ENCODE results near the gene HELQ.
"Not testable (repeated sequence)": the region's sequence is repeated elsewhere in the genome, so short reads cannot be mapped to it uniquely, and the experiment has no call there.

Gene HELQ, protein sequence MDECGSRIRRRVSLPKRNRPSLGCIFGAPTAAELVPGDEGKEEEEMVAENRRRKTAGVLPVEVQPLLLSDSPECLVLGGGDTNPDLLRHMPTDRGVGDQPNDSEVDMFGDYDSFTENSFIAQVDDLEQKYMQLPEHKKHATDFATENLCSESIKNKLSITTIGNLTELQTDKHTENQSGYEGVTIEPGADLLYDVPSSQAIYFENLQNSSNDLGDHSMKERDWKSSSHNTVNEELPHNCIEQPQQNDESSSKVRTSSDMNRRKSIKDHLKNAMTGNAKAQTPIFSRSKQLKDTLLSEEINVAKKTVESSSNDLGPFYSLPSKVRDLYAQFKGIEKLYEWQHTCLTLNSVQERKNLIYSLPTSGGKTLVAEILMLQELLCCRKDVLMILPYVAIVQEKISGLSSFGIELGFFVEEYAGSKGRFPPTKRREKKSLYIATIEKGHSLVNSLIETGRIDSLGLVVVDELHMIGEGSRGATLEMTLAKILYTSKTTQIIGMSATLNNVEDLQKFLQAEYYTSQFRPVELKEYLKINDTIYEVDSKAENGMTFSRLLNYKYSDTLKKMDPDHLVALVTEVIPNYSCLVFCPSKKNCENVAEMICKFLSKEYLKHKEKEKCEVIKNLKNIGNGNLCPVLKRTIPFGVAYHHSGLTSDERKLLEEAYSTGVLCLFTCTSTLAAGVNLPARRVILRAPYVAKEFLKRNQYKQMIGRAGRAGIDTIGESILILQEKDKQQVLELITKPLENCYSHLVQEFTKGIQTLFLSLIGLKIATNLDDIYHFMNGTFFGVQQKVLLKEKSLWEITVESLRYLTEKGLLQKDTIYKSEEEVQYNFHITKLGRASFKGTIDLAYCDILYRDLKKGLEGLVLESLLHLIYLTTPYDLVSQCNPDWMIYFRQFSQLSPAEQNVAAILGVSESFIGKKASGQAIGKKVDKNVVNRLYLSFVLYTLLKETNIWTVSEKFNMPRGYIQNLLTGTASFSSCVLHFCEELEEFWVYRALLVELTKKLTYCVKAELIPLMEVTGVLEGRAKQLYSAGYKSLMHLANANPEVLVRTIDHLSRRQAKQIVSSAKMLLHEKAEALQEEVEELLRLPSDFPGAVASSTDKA

DNA sequence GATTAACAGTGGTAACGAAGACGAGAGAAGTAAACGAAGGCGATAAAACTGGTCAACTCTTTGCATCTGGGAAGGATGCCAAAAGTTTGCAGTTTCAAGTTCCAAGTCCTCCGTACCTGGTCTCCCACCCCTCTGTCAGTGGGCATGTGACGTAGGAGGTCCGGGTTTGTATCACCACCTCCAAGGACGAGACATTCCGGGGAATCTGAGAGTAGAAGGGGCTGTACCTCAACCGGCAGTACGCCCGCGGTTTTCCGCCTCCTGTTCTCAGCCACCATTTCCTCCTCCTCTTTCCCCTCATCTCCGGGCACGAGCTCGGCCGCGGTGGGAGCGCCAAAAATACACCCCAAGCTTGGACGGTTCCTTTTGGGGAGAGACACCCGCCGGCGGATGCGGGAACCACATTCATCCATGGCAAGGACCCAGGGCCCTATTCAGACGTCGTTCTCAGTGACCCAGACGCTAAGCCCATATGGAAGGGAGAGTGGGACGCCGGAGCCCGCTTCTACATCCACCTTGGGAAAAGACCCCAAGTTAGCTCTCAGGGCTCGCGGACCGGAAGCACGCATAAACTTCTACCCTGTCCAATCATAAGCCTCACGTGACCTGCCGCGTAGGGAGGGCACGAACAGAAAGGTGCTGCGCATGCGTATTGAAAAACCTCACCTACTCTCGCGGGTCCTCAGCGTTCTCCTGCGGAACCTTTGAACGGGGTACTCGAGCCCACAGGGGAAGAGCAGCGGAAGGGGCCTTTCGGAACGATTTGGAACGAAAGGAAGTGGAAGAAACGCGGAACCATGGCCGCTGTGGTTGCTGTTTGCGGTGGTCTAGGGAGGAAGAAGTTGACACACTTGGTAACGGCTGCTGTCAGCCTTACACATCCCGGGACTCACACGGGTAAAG is at the start of gene HELQ, which contains the start of gene MRPS18C:
Gene HELQ, minus strand, starts transcription at position 543 of the 903 bp plus-strand sequence. Its CDS starts 130 bp downstream, at position 413.
Gene MRPS18C, plus strand, starts transcription at position 778 of the 903 bp plus-strand sequence. Its CDS starts 20 bp downstream, at position 798.
- TF ChIP-seq, protein P1, sequence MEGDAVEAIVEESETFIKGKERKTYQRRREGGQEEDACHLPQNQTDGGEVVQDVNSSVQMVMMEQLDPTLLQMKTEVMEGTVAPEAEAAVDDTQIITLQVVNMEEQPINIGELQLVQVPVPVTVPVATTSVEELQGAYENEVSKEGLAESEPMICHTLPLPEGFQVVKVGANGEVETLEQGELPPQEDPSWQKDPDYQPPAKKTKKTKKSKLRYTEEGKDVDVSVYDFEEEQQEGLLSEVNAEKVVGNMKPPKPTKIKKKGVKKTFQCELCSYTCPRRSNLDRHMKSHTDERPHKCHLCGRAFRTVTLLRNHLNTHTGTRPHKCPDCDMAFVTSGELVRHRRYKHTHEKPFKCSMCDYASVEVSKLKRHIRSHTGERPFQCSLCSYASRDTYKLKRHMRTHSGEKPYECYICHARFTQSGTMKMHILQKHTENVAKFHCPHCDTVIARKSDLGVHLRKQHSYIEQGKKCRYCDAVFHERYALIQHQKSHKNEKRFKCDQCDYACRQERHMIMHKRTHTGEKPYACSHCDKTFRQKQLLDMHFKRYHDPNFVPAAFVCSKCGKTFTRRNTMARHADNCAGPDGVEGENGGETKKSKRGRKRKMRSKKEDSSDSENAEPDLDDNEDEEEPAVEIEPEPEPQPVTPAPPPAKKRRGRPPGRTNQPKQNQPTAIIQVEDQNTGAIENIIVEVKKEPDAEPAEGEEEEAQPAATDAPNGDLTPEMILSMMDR (IDR thresholded peaks at IDR 0.05; ENCODE audit: extremely low read depth, missing control alignments): no peak
- DNase-seq (ENCODE audit: low spot score): peak; percentile 91

DNA sequence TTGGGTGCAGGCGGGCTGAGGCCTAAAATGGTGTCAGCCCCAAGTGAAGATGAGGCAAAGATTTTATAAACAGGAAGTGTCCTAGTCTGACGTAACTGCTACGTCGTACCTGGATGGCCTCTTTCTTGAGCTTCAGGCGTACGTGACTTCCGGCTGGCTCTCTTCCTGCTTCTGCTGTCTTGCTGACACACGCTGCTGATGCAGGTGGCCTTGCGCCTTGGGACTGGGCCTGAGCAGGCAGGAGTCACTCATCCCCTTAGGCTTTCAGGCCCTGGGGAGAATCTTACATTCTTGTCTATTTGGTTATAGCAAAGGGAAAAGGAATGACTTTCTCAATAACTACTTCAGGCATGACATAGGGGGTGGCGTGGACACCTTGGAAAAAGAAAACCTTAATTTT is 49.4 kb upstream of the HELQ start:
- TF ChIP-seq, protein P1 (IDR thresholded peaks at IDR 0.05; ENCODE audit: extremely low read depth, missing control alignments): no peak
- DNase-seq (ENCODE audit: low spot score): no peak

DNA sequence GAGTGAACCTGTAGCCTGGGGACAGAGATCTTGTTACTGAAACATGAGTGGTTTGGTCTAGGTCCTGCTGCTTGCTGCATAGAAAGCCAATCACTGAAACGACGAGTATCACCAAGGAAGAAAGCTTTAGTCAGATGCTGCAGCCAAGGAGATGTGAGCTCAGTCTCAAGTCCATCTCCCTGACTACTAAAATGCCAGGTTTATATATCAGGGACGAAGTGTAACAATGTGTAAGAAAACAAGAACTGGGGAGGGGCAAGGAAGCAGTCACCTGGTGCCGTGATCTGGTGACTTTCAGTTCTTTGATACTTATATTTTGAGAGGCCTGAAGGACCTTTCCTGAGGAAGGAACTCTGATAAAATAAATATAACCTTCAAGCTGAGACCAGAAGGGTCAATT is 48.9 kb upstream of the HELQ start:
- DNase-seq (ENCODE audit: low spot score): no peak
- TF ChIP-seq, protein P1 (IDR thresholded peaks at IDR 0.05; ENCODE audit: extremely low read depth, missing control alignments): no peak

DNA sequence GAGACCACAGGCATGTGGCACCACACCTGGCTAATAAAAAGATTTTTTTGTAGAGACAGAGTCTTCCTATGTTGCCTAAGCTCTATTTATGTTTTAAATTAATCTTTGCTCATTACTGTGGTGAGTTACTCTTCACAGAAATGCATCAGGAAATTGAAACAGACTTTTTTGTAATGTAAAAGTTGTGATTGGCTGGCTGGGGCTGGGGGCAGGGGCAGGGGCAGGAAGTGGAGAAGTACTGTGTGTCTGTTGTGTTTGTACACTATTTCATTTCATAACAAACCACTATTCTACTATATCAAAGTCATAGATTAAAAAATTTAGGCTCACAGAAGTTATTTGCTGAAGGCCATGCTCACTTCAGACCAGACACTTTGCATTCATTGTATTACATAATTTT is 48.4 kb upstream of the HELQ start:
- DNase-seq (ENCODE audit: low spot score): no peak
- TF ChIP-seq, protein P1 (IDR thresholded peaks at IDR 0.05; ENCODE audit: extremely low read depth, missing control alignments): no peak

DNA sequence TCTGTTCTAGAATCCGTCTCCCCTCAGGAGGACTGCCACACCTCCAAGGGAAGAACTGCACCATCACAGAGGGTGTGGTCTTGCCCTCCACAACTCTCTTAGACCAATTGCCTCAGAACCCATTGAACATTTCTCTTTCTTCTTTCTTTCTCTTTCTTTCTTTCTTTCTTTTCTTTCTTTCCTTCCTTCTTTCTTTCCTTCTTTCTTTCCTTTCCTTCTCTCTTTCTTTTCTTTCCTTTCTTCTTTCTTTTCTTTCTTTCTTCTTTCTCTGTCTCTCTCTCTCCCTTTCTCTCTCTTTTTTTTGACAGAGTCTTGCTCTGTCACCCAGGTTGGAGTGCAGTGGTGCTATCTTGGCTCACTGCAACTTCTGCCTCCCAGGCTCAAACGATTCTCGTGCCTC is 46.0 kb upstream of the HELQ start:
- not testable (repeated sequence) for DNase-seq (ENCODE audit: low spot score)

DNA sequence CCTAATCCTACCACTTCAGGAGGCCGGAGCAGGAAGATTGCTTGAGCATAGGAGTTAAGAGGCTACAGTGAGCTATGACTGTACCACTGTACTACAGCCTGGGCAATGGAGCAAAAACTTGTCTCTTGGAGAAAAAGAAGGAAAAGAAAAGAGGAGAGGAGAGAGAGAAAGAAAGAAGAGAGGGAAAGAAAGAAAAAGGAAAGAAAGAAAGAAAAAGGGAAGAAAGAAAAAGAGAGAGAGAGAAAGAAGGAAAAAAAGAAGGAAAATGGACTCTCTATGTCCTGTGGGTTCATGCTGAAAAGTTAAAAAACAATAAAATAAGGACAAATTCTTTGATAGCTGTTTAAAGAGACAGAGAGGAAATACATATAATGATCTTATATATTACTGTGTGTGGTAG is 42.6 kb upstream of the HELQ start:
- no peak for DNase-seq (ENCODE audit: low spot score)
- TF ChIP-seq, protein P1 (IDR thresholded peaks at IDR 0.05; ENCODE audit: extremely low read depth, missing control alignments): no peak

DNA sequence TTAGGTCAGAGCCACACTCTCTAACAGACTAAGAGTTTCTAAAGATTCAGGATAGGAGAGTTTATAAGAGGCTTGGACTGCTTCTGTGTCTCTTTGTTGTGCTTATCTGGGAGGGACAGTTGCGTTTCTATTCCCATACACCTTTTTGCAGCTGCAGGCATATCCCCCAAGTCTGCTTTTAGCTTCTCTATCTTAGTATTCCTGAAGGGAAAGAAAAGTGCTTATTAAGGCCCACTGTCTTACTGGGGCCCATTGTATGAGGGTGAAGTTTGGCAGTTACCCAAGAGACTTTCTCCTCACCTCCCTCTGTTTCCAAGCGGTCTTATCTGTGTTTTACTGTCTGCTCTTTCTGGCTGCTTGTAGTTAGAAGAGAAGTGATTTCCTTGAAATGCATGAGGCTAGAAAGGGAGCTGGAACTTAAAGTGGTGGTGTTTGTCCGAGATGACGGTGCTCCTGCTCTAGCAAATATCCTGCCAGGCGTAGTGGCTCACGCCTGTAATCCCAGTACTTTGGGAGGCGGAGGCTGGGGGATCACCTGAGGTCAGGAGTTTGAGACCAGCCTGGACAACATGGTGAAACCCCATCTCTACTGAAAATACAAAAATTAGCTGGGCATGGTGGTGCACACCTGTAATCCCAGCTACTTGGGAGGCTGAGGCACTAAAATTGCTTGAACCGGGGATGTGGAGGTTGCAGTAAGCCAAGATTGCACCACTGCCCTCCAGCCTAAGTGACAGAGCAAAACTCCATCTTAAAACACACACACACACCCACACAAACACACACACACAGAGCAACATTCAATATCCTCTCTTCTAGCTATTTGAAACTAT is 40.7 kb upstream of the HELQ start:
- not testable (repeated sequence) for DNase-seq (ENCODE audit: low spot score)

Measured in GM20000 (cell line).